ENCODE data around the gene CAPN14.

The CAPN14 gene

DNA sequence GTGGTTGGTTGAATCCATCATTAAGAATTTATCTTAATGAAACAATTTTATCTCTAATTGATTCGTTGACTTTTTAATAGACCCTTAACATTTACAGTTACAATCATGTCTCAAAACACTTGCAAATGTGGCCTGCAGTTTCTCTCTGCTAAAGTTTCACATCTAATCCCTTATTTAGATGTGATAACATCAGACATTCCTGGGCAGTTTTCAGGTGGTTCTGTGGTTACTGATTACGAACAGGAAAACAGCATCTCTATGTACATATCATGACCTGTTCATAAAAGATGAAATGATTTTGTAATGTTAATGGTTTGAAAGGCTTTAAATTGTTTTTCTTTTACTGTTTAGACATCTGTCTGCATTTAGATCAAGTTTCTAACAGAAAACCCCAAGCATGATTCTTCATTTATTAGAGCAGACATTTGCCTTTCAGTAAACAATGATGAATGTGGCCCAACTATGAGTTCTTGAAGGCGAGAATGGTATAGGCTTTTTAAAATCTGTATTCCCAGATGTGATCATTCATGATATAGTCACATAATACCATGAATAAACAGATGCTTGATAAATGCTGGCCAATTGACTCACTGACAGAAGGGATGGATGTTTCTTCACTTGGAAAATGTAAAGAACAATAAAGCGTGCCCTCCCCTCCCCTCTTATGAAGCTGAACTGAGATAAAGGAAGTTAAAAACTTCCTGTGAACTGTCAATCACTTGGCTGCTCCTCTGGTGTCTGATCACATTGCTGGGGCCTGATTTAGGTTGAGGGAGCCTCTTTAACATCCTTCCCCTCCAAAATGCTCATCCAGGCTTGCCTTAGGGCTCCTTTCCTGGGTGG is 3.5 kb downstream of the CAPN14 start:
- no peak for TF ChIP-seq ZBTB17 (tag by site-specific recombination; IDR thresholded peaks at IDR 0.05)
- no peak for TF ChIP-seq ZNF571 (tag by site-specific recombination; IDR thresholded peaks at IDR 0.05)
- no peak for TF ChIP-seq ZNF624 (tag by site-specific recombination; IDR thresholded peaks at IDR 0.05)
- no peak for TF ChIP-seq OVOL3 (tag by site-specific recombination; IDR thresholded peaks at IDR 0.05)
- no peak for TF ChIP-seq SP3 (tag by site-specific recombination; IDR thresholded peaks at IDR 0.05)
- TF ChIP-seq ZNF302 (tag by site-specific recombination; IDR thresholded peaks at IDR 0.05; ENCODE audit: low read depth) = no peak
- Histone ChIP-seq H3K4me3 (ENCODE audit: low read depth, low read length) (no peak overlapping the region), H3K9me3 (ENCODE audit: control insufficient read depth, insufficient read depth, low read depth, low read length) (no peaks in the 10 kb centered on the region), H3K4me1 (ENCODE audit: control insufficient read depth, insufficient read depth, low read length) (no peaks in the 10 kb centered on the region), H3K27ac (ENCODE audit: extremely low read depth, low read depth, low read length) (no peak overlapping the region), H3K36me3 (ENCODE audit: control insufficient read depth in 2 of 2, insufficient read depth in 1 of 2, low read length in 2 of 2) (no peaks in the 10 kb centered on the region)
- ChIA-PET POLR2A (no interaction called here), CTCF (interaction anchor here (0.6 kb wide), 1 partner anchor 219 kb away, joined by 3 read pairs; no protein-coding TSS in a partner anchor)

DNA sequence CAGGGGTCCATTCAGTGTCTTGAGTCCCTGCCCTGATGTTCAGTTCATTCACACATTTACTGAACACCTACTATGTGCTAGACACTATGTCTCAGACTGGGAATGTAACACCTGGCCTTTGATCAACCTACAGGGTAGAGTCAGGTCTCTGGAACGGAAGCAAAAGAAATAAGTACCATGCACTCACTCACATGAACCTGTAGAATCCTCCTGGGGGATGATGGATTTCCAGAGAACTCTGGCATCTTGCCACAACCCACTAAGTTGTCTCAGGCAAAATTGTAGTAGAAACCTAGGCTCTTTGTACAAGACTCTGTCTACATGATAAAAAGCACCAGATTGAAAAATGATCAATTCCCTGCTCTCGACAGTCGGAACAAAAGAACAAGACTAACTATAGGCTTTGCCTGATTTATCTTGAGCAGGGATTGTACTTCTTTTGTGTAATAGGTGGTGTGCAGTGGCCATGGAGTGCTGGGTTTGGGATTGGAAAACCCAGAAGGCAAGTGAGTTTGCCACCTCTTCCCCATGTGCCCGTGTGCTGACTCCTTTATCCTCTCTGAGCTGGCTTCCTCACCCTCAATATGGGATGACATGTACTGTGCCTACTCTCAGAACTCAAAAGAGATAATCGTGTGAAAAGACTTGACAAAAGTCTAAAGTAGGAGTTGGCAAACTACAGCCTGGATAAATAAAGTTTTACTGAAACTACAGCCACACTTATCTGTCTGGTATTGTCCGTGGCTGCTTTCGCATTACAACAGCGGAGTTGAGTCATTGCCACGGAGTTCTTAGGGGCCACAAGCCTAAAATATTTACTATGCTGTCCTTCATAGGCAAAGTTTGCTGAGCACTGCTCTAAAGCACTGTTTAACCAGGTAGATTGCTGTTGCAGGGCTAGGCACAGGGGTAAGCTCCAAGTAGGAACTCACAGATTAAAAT is 4.4 kb downstream of the CAPN14 start:
- Histone ChIP-seq H3K4me3 (ENCODE audit: low read depth, low read length) (no peak overlapping the region), H3K36me3 (ENCODE audit: control insufficient read depth in 2 of 2, insufficient read depth in 1 of 2, low read length in 2 of 2) (no peaks in the 10 kb centered on the region), H3K4me1 (ENCODE audit: control insufficient read depth, insufficient read depth, low read length) (no peaks in the 10 kb centered on the region), H3K9me3 (ENCODE audit: control insufficient read depth, insufficient read depth, low read depth, low read length) (no peaks in the 10 kb centered on the region), H3K27ac (ENCODE audit: extremely low read depth, low read depth, low read length) (no peak overlapping the region)
- TF ChIP-seq ZNF585B (tag by site-specific recombination; IDR thresholded peaks at IDR 0.05) (no peak), ZIC2 (tag by site-specific recombination; IDR thresholded peaks at IDR 0.05) (no peak), ZNF791 (tag by site-specific recombination; IDR thresholded peaks at IDR 0.05) (no peak), ZNF677 (tag by site-specific recombination; IDR thresholded peaks at IDR 0.05) (no peak), ZNF138 (tag by site-specific recombination; IDR thresholded peaks at IDR 0.05; ENCODE audit: borderline replicate concordance) (no peak), ZNF341 (tag by site-specific recombination; IDR thresholded peaks at IDR 0.05; ENCODE audit: low read depth) (no peak), ZNF10 (tag by site-specific recombination; IDR thresholded peaks at IDR 0.05) (no peak), ZNF350 (tag by site-specific recombination; IDR thresholded peaks at IDR 0.05) (no peak), ZFP69B (tag by site-specific recombination; IDR thresholded peaks at IDR 0.05) (no peak), ZNF658 (tag by site-specific recombination; IDR thresholded peaks at IDR 0.05) (no peak), RBAK (tag by site-specific recombination; IDR thresholded peaks at IDR 0.05) (no peak), KLF9 (tag by site-specific recombination; IDR thresholded peaks at IDR 0.05; ENCODE audit: low read depth) (no peak), ZFP3 (tag by site-specific recombination; IDR thresholded peaks at IDR 0.05; ENCODE audit: low read depth) (no peak), ZNF274 (IDR thresholded peaks at IDR 0.05; ENCODE audit: low read length) (no peak), ZNF274 (tag by site-specific recombination; IDR thresholded peaks at IDR 0.05; ENCODE audit: borderline replicate concordance) (no peak), ZNF404 (tag by site-specific recombination; IDR thresholded peaks at IDR 0.05) (no peak), ZNF670 (tag by site-specific recombination; IDR thresholded peaks at IDR 0.05; ENCODE audit: low read depth) (no peak)
- TF ChIP-seq, protein P1, sequence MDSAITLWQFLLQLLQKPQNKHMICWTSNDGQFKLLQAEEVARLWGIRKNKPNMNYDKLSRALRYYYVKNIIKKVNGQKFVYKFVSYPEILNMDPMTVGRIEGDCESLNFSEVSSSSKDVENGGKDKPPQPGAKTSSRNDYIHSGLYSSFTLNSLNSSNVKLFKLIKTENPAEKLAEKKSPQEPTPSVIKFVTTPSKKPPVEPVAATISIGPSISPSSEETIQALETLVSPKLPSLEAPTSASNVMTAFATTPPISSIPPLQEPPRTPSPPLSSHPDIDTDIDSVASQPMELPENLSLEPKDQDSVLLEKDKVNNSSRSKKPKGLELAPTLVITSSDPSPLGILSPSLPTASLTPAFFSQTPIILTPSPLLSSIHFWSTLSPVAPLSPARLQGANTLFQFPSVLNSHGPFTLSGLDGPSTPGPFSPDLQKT (IDR thresholded peaks at IDR 0.05; ENCODE audit: borderline replicate concordance, low read depth, low read length) = no peak
- TF ChIP-seq, protein P2, sequence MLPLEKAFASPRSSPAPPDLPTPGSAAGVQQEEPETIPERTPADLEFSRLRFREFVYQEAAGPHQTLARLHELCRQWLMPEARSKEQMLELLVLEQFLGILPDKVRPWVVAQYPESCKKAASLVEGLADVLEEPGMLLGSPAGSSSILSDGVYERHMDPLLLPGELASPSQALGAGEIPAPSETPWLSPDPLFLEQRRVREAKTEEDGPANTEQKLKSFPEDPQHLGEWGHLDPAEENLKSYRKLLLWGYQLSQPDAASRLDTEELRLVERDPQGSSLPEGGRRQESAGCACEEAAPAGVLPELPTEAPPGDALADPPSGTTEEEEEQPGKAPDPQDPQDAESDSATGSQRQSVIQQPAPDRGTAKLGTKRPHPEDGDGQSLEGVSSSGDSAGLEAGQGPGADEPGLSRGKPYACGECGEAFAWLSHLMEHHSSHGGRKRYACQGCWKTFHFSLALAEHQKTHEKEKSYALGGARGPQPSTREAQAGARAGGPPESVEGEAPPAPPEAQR (tag by site-specific recombination; IDR thresholded peaks at IDR 0.05) = no peak
- CTCF ChIA-PET = no interaction called here
- POLR2A ChIA-PET = no interaction called here
